ENCODE data around the gene SMARCA2.

SMARCA2 gene

GRCh38 chr9:2016408-2017330 is 1.5 kb downstream of the SMARCA2 start:
- no peak for TF ChIP-seq CTCF (IDR thresholded peaks at IDR 0.05)

GRCh38 chr9:2017331-2018161 is 2.4 kb downstream of the SMARCA2 start:
- TF ChIP-seq CTCF (IDR thresholded peaks at IDR 0.05): no peak

- TF ChIP-seq CTCF (IDR thresholded peaks at IDR 0.05): no peak
Measured at GRCh38 chr9:2018162-2018643, 3.1 kb downstream of the SMARCA2 start.

GRCh38 chr9:2018764-2019558 is 3.8 kb downstream of the SMARCA2 start:
- TF ChIP-seq CTCF (IDR thresholded peaks at IDR 0.05): no peak

GRCh38 chr9:2019723-2020122 is 4.6 kb downstream of the SMARCA2 start:
- TF ChIP-seq CTCF (IDR thresholded peaks at IDR 0.05): no peak

- no peak for TF ChIP-seq CTCF (IDR thresholded peaks at IDR 0.05)
Measured at GRCh38 chr9:2021731-2022130, 6.6 kb downstream of the SMARCA2 start.

- no peak for TF ChIP-seq CTCF (IDR thresholded peaks at IDR 0.05)
Measured at GRCh38 chr9:2022560-2022959, 7.4 kb downstream of the SMARCA2 start.
